ENCODE results near the gene ST6GAL1. TPM values are rescaled to one million over a fixed set of nuclear protein-coding genes. Genes with fewer than 3 reads are reported as not detected.
A peak's percentile ranks its signal among the peaks of the same experiment; 100 is the strongest.

Gene ST6GAL1
- total RNA-seq, 4 donors from 2014 or later, result 74.8 to 189 (median 113) TPM

DNA sequence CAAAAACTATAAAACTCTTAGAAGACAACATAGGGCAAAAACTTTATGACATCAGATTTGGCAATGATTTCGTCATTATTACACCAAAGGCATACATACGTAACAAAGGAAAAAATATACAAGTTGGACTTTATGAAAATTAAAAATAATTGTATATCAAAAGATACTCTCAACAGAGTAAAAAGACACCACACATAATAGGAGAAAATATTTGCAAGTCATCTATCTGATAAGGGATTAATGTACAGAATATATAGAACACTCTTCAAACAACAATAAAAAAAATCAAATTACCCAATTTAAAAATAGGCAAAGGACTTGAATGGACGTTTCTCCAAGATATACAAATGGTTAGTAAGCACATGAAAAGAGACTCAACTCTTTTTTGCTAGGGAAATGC lies 131.4 kb downstream of the ST6GAL1 start:
- Histone ChIP-seq H3K4me3 (replicated peaks in 1 of 3) (no peak overlapping the region), H3K4me1 (peaks cover 12 to 30% of the 10 kb centered on the region in 2 donors), H3K36me3 (peaks cover 0 to 7% of the 10 kb centered on the region in 2 donors), H3K9me3 (no peaks in the 10 kb centered on the region), H3K27me3 (no peaks in the 10 kb centered on the region), H3K27ac (no peak overlapping the region)
- TF ChIP-seq, protein P1, sequence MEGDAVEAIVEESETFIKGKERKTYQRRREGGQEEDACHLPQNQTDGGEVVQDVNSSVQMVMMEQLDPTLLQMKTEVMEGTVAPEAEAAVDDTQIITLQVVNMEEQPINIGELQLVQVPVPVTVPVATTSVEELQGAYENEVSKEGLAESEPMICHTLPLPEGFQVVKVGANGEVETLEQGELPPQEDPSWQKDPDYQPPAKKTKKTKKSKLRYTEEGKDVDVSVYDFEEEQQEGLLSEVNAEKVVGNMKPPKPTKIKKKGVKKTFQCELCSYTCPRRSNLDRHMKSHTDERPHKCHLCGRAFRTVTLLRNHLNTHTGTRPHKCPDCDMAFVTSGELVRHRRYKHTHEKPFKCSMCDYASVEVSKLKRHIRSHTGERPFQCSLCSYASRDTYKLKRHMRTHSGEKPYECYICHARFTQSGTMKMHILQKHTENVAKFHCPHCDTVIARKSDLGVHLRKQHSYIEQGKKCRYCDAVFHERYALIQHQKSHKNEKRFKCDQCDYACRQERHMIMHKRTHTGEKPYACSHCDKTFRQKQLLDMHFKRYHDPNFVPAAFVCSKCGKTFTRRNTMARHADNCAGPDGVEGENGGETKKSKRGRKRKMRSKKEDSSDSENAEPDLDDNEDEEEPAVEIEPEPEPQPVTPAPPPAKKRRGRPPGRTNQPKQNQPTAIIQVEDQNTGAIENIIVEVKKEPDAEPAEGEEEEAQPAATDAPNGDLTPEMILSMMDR (IDR thresholded peaks at IDR 0.05), result no peak
- WGBS, 2 donors, result 65 to 93% methylated on average over 3 of the region's 3 CpGs
- intact Hi-C loops (cut with DNase I), result no loop called here
- DNase-seq, result no peak

DNA sequence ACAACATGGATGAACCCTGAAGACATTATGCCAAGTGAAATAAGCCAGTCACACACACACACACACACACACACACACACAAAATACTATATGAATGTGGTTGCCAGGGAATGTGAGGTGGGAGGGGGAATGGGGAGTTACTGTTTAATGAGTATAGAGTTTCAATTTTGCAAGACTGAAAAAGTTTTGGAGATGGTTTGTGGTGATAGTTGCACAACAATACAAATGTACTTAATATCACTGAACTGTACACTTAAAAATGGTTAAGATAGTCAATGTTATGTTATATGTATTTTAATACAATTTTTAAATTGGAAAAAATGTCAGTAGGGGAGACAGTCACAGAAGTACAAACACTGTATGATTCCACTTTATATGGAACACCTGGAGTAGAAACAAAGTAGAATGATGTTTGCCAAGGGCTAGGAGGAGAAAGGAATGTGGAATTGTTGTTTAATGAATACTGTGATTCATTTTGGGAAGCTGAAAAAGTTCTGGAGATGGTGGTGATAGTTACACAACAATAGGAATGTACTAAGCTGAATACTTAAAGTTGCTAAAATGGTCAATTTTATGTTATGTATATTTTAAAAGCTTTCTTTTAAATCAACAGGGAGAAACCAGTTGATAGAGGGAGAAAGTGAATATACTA lies 132.3 kb downstream of the ST6GAL1 start:
- H3K27ac ChIP-seq, result peak overlapping the region in 1 of 3 donors; percentile 64
- TF ChIP-seq, protein P1 (IDR thresholded peaks at IDR 0.05), result no peak
- TF ChIP-seq POLR2A (IDR thresholded peaks at IDR 0.05), result no peak
- peaks cover 0 to 5% of the 10 kb centered on the region in 2 donors for H3K36me3 ChIP-seq
- peaks cover 12 to 30% of the 10 kb centered on the region in 2 donors for H3K4me1 ChIP-seq
- H3K4me3 ChIP-seq (replicated peaks in 1 of 3), result no peak overlapping the region
- DNase-seq, result no peak
- H3K9me3 ChIP-seq, result no peaks in the 10 kb centered on the region
- H3K27me3 ChIP-seq, result no peaks in the 10 kb centered on the region
- intact Hi-C loops (cut with DNase I), result no loop called here

DNA sequence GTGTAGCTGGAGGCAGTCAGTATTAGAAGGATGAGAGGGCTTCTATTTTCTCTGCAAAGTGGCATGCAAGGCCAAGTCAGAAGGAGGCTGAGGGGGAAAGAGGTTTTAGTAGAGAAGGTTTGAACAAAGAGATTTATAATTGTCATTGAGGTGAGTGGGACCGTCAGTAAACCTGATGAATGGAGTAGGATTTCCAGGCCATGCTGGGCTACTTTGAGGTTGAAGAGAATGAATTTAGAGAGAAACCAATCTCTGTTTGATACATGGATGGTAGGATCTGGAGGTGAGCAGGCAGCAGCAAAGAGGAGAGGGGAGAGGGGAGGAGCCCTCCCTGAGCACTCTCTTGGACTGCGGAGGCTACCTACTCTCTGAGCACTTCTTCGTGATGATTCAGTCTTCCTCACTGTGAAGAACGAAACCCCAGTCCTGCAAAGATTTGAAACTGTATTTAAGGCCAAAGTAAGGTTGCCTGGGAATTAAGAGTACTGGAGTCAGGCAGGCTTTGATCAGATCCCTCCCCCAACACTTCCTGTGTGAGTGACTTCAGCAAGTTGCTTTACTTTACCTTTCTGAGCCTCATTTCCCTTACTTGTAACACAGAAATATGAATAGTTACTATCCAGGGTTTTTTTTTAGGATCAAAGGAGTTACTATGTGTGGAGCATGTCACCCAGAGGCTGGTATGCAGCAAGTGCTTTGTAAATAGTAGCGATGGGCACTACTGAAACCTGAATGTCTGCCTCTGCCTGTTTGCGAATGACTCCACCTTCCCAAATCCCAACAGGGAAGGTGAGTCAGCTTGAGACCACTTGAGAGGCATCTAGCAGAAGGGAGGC lies 133.2 kb downstream of the ST6GAL1 start:
- no peak for DNase-seq
- Histone ChIP-seq H3K9me3 (no peaks in the 10 kb centered on the region), H3K4me3 (replicated peaks in 1 of 3) (no peak overlapping the region), H3K27me3 (no peaks in the 10 kb centered on the region), H3K36me3 (peaks cover 0 to 5% of the 10 kb centered on the region in 2 donors), H3K4me1 (peaks cover 12 to 30% of the 10 kb centered on the region in 2 donors), H3K27ac (peak overlapping the region; percentile 27 to 64 (median 56))
- intact Hi-C loops (cut with DNase I), result no loop called here
- TF ChIP-seq, protein P1 (IDR thresholded peaks at IDR 0.05), result no peak
- no peak for TF ChIP-seq POLR2A (IDR thresholded peaks at IDR 0.05)
- WGBS, 2 donors, result 85% methylated on average over 6 of the region's 6 CpGs

DNA sequence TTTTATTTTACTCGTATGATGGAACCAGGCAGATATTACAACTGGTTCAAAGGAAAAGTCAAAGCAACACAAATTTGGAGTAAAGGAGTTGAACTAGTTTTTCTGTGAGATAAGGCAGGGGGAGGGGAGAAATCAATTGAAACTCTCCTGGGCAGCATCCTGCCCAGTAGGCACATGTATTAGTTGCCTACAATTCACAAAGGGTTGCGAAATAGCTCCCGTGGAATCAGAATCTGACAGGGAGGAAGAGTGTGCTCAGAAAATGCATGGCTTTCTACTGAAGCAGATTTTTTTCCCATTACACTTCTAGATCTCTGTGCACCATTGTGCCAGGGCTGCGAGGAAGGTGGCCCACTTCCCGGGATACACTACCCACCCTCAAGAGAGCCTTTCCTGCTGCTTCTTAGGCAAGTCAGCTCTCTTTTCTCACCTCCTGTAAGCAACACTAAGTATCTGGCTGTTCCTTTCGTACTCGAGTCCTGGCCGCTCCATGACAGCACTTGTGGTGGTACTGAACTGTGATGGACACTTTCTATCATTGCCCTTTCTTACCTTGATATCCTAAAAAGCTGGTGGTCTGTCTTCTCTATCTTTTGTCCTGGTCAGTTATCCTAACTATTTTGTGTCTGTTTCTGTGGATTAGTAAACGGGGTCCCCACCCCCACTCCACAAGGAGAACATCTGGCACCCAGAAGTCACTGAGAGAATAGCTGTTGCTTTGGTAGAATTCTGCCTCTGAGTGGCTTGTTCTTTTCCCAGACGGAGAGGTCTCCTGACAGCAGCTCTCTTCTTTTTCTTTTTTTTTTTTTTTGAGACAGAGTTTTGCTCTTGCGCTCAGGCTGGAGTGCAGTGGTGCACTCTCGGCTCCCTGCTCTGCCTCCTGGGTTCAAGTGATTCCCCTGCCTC lies 134.1 kb downstream of the ST6GAL1 start:
- no peaks in the 10 kb centered on the region for H3K9me3 ChIP-seq
- H3K27ac ChIP-seq, result peak overlapping the region; percentile 19 to 64 (median 56)
- H3K36me3 ChIP-seq, result peaks cover 0 to 3% of the 10 kb centered on the region in 2 donors
- WGBS, 2 donors, result 65 to 68% methylated on average over 12 of the region's 12 CpGs
- peak; percentile 39 to 40 for DNase-seq
- H3K27me3 ChIP-seq, result no peaks in the 10 kb centered on the region
- H3K4me3 ChIP-seq (replicated peaks in 1 of 3), result no peak overlapping the region
- H3K4me1 ChIP-seq, result peaks cover 12 to 30% of the 10 kb centered on the region in 2 donors
- intact Hi-C loops (cut with DNase I), result no loop called here
- TF ChIP-seq POLR2A (IDR thresholded peaks at IDR 0.05), result no peak
- TF ChIP-seq, protein P1 (IDR thresholded peaks at IDR 0.05), result no peak
